HL-60/S4 treated with phorbol 12-myristate 13-acetate at 8.2 ng/mL for 4 days and 3 days (cell line): ENCODE results near the gene MAD2L1BP.

Experiments
- in situ Hi-C: fragments of 300-500 bp; cut with MboI; formaldehyde crosslinking; loops from 2 replicates; pipeline ENCODE4 v1.15.0; 2022; ENCODE audit warnings: low sequenced_read_pairs

Gene MAD2L1BP

DNA sequence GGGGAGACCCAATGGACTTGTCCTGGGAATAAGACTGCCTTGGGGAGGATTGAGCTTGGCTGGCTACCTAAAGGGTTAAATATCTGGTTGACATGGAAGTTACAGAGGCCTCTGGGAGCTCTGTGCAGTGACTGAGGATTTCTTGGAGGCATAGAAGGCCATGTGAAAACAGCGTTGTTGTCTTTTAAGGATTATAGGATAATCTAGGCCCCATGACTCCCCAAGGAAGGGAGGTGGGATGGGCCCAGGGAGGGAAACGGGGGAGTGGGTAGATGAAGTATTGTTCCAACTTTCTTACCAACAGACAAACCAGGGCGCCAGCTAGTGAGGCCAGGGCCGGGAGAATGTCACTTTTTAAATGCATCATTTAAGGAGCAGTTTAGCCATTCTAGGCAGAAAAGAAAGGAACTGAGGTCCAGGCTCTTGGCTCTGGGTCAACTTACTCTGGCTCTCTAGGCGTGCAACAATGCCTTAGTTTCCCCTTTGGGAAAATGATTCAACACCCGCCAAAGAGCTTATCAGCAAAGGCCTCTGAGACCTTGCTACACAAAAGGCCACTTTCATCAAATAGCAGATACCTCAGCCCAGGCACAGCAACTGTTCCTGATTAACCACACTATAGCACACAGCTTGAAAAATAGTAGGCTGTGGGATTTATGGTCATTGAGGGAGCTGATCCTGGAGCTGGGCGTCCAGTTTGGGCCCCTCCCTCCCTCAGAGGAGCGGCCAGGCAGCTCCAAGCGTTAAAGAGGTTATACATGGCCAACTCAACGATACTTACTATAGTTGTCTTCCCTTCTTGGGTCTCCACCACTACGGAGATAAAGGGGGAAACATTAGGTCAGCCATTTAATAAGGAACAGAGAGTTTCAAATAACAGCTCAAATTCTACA lies 44.9 kb downstream of the MAD2L1BP start:
- in situ Hi-C loops = no loop called here

GRCh38 chr6:43681303-43681702 lies 45.7 kb downstream of the MAD2L1BP start:
- in situ Hi-C loops = no loop called here

- in situ Hi-C loops = no loop called here
Observed at GRCh38 chr6:43682724-43683429, 47.2 kb downstream of the MAD2L1BP start.

GRCh38 chr6:43683708-43684455 lies 48.2 kb downstream of the MAD2L1BP start:
- in situ Hi-C loops = no loop called here

DNA sequence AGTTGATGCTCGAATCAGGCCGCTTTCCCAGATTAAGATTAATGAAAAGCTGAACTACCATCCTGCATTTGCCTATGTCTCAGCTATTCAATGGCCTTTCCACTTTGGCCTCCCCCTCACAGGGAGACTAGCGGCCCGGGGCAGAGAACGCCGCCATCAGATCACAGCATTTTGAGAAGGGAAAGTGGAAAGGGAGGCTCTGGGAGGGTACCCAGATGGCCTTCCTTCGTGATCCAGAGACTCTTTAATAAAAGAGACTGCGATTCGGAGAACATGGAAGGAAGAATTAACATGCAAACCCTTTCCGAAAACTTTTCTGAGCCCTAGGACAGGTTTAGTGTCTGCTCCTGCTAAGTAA lies 51.4 kb downstream of the MAD2L1BP start:
- in situ Hi-C loops = no loop called here

- in situ Hi-C loops = no loop called here
Observed at GRCh38 chr6:43687437-43688347, 52.1 kb downstream of the MAD2L1BP start, which contains the start of gene MRPS18A. Gene MRPS18A (minus strand): TSS chr6:43687791. CDS start chr6:43687779, 12 bp downstream.

- in situ Hi-C loops = no loop called here
Observed at GRCh38 chr6:43689421-43689820, 53.8 kb downstream of the MAD2L1BP start.
